Fibroblast of lung (primary cell): ENCODE results near the gene TRPM6.

Source experiments
- EZH2 ChIP-seq: IDR thresholded peaks from 2 replicates; pipeline ENCODE4 v1.5.1; 2012; ENCODE audit warnings: low read length, control low read depth, mild to moderate bottlenecking; ENCODE audit errors: missing control alignments
- TF ChIP-seq, protein P1 (sequence below), 2 donors: IDR thresholded peaks in 1 of 2; conservative IDR thresholded peaks in 1 of 2; 1 replicate in 1 of 2; 2 replicates in 1 of 2; pipeline ENCODE4 v1.5.1; 2011 to 2012; ENCODE audit warnings: low read length in 2 of 2, control low read depth in 1 of 2, inconsistent platforms in 1 of 2, low read depth in 1 of 2, mild to moderate bottlenecking in 1 of 2

DNA sequence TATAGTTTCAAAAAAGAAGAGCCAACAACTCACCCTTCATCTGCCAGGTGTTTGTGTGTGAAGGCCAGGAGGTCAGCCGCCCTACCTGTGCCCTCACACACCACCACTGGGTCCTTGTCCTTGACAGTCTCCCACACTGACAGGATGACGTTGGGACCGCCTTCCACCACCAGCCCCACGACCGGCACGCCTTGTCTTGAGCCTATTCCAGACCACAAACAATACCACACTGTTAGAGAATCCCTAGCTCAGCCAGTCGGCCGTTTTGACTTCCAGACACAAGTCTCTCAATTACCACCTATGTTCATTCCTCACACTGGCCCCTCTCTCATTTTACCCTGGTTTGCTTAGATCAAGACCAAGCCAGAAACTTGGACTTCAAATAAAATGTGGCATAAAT lies 66.1 kb downstream of the TRPM6 start:
- TF ChIP-seq, protein P1, sequence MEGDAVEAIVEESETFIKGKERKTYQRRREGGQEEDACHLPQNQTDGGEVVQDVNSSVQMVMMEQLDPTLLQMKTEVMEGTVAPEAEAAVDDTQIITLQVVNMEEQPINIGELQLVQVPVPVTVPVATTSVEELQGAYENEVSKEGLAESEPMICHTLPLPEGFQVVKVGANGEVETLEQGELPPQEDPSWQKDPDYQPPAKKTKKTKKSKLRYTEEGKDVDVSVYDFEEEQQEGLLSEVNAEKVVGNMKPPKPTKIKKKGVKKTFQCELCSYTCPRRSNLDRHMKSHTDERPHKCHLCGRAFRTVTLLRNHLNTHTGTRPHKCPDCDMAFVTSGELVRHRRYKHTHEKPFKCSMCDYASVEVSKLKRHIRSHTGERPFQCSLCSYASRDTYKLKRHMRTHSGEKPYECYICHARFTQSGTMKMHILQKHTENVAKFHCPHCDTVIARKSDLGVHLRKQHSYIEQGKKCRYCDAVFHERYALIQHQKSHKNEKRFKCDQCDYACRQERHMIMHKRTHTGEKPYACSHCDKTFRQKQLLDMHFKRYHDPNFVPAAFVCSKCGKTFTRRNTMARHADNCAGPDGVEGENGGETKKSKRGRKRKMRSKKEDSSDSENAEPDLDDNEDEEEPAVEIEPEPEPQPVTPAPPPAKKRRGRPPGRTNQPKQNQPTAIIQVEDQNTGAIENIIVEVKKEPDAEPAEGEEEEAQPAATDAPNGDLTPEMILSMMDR (conservative IDR thresholded peaks at IDR 0.05 in 1 of 2, IDR thresholded peaks at IDR 0.05 in 1 of 2; ENCODE audit: low read depth in 1 of 2, low read length in 2 of 2), result no peak
- TF ChIP-seq EZH2, result no peak
